NB4 (cell line): ENCODE measurements around the gene AP3B1.

Experiments used
- MYC ChIP-seq: IDR thresholded peaks from 2 replicates; pipeline ENCODE4 v1.6.1; 2011; ENCODE audit warnings: low read depth, low read length
- POLR2A ChIP-seq: IDR thresholded peaks from 2 replicates; pipeline ENCODE4 v1.6.1; 2011; ENCODE audit warnings: mild to moderate bottlenecking; ENCODE audit not compliant: insufficient read length; ENCODE audit errors: extremely low read depth
- TF ChIP-seq, protein P1 (sequence below): IDR thresholded peaks from one replicate; pipeline ENCODE4 v1.5.1; 2012; ENCODE audit warnings: low read depth, low read length
- TF ChIP-seq, protein P2 (sequence below): IDR thresholded peaks from 2 replicates; pipeline ENCODE4 v1.6.1; 2011; ENCODE audit warnings: low read depth, low read length

DNA sequence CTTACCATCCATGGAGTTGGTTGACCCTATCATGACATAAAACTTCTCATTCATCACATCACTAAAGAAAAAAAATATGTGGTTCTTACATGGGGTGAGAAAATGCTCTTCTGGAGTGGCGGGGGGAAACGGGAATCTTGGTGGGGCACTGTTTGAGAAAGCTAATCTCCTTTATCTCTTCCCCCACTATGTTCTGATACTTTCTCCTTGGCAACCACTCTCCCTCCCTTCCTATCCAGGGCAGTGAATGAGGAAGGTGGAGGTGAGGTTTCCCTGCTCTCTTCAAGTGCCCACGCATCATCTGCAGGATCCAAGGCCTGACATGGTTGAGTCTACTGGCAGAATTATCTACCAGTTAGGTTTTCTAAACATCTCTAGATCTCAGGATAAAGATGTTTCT, 297.6 kb downstream of the AP3B1 start:
- TF ChIP-seq, protein P1, sequence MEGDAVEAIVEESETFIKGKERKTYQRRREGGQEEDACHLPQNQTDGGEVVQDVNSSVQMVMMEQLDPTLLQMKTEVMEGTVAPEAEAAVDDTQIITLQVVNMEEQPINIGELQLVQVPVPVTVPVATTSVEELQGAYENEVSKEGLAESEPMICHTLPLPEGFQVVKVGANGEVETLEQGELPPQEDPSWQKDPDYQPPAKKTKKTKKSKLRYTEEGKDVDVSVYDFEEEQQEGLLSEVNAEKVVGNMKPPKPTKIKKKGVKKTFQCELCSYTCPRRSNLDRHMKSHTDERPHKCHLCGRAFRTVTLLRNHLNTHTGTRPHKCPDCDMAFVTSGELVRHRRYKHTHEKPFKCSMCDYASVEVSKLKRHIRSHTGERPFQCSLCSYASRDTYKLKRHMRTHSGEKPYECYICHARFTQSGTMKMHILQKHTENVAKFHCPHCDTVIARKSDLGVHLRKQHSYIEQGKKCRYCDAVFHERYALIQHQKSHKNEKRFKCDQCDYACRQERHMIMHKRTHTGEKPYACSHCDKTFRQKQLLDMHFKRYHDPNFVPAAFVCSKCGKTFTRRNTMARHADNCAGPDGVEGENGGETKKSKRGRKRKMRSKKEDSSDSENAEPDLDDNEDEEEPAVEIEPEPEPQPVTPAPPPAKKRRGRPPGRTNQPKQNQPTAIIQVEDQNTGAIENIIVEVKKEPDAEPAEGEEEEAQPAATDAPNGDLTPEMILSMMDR, result no peak
- TF ChIP-seq POLR2A, result no peak
- TF ChIP-seq, protein P2, sequence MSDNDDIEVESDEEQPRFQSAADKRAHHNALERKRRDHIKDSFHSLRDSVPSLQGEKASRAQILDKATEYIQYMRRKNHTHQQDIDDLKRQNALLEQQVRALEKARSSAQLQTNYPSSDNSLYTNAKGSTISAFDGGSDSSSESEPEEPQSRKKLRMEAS, result no peak
- no peak for TF ChIP-seq MYC
